Activated CD4-positive, alpha-beta T cell treated with anti-CD3 and anti-CD28 coated beads for 24 hours (primary cell): ENCODE data around the gene XRCC6.
A peak's percentile ranks its signal among the peaks of the same experiment; 100 is the strongest.
"Not testable (repeated sequence)": the region's sequence is repeated elsewhere in the genome, so short reads cannot be mapped to it uniquely, and the experiment has no call there.

Source experiments
- DNase-seq, 2 donors: peaks; one replicate each; pipeline ENCODE4 v3.0.0-alpha.2; 2020; ENCODE audit warnings: low read depth in 2 of 2

The XRCC6 gene

GRCh38 chr22:41650821-41651220 lies 29.7 kb downstream of the XRCC6 start:
- no peak for DNase-seq

GRCh38 chr22:41654322-41654721 lies 33.2 kb downstream of the XRCC6 start:
- no peak for DNase-seq

GRCh38 chr22:41656556-41656955 lies 35.5 kb downstream of the XRCC6 start:
- DNase-seq: no peak

GRCh38 chr22:41657709-41658108 lies 36.6 kb downstream of the XRCC6 start:
- DNase-seq: no peak

- DNase-seq: no peak
These were observed 37.8 kb downstream of the XRCC6 start for GRCh38 chr22:41658869-41659268.

- no peak for DNase-seq
These were observed 38.8 kb downstream of the XRCC6 start for GRCh38 chr22:41659941-41660340.

- no peak for DNase-seq
These were observed 39.3 kb downstream of the XRCC6 start for GRCh38 chr22:41660416-41660815.

- DNase-seq: no peak
These were observed 40.0 kb downstream of the XRCC6 start for GRCh38 chr22:41661088-41661487.

GRCh38 chr22:41661713-41662112 lies 40.6 kb downstream of the XRCC6 start:
- DNase-seq: no peak

GRCh38 chr22:41663594-41663993 lies 42.5 kb downstream of the XRCC6 start:
- not testable (repeated sequence) for DNase-seq

GRCh38 chr22:41664490-41664889 lies 43.4 kb downstream of the XRCC6 start:
- no peak for DNase-seq

GRCh38 chr22:41664951-41665350 lies 43.9 kb downstream of the XRCC6 start:
- DNase-seq: no peak

GRCh38 chr22:41668971-41669911 lies 48.1 kb downstream of the XRCC6 start:
- no peak for DNase-seq

- not testable (repeated sequence) for DNase-seq
These were observed 51.0 kb downstream of the XRCC6 start for GRCh38 chr22:41672096-41672495.

- no peak for DNase-seq
These were observed 51.9 kb downstream of the XRCC6 start for GRCh38 chr22:41672780-41673509.

- no peak for DNase-seq
These were observed 53.8 kb downstream of the XRCC6 start for GRCh38 chr22:41674846-41675340.

- DNase-seq: no peak
These were observed 55.0 kb downstream of the XRCC6 start for GRCh38 chr22:41676134-41676533.

- DNase-seq: no peak
These were observed 60.5 kb downstream of the XRCC6 start for GRCh38 chr22:41681616-41682015.

- DNase-seq: peak; percentile 65 to 75
These were observed 61.1 kb downstream of the XRCC6 start for GRCh38 chr22:41682033-41682807.

GRCh38 chr22:41683052-41683451 lies 62.0 kb downstream of the XRCC6 start:
- DNase-seq: no peak

- DNase-seq: no peak
These were observed 62.5 kb downstream of the XRCC6 start for GRCh38 chr22:41683616-41684015.

- DNase-seq: no peak
These were observed 63.1 kb downstream of the XRCC6 start for GRCh38 chr22:41684194-41684593.
